ENCODE data around the gene ERAL1. TPM values are rescaled to one million over a fixed set of nuclear protein-coding genes. Genes with fewer than 3 reads are reported as not detected.

ERAL1 gene
- 35.9 and 39.5 TPM in 2 replicates for total RNA-seq
- total RNA-seq (2013): 19.5 TPM
- polyA plus RNA-seq: 28.0 and 45.7 TPM in 2 replicates
- 19.9 and 20.8 TPM in 2 replicates for polyA minus RNA-seq

DNA sequence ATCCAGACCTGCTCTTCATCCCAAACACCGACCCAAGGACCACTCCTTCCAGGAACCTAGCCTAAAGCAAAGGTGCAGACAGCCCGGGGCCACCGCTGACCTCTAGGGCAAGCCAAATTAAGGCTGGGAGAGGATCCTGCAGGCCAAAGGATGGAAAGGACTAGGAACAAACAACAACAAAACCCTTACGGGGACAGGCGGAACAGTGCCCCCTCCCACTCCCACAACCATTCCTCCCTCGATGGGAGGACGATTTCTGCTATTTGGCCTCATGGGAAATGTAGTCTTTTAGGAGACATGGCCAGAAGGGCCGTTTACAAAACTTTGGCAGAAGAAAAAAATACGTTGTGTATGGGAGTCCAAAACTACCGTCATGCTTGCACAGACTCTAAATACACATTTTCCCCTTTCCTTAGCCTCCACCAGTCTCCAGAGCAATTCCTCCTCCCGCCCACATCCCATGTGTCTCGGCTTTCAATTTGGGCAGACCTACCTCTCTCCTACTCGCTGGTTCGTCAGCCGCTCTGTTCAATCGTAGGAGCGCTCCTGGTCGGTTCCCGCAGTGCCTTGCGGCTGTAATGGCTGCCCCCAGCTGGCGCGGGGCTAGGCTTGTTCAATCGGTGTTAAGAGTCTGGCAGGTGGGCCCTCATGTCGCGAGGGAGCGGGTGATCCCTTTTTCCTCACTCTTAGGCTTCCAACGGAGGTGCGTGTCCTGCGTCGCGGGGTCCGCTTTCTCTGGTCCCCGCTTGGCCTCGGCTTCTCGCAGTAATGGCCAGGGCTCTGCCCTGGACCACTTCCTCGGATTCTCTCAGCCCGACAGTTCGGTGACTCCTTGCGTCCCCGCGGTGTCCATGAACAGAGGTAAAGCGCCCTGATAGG lies at the start of gene ERAL1:
TSS of gene ERAL1 (plus strand) at position 560 of the 879 bp plus-strand sequence. CDS start at position 579, 19 bp downstream.
- Histone ChIP-seq H2AFZ (ENCODE audit: insufficient read depth, low read depth, low read length, poor library complexity, severe bottlenecking) (peak within 1 kb of the TSS; percentile 98), H3K27ac (ENCODE audit: low read length in 2 of 2) (peak within 1 kb of the TSS; percentile 59 to 75), H3K9ac (ENCODE audit: low read length) (peak within 1 kb of the TSS; percentile 76), H3K4me1 (ENCODE audit: control insufficient read depth in 2 of 2, insufficient read depth in 2 of 2, low read length in 2 of 2) (peaks cover 10 to 16% of the 10 kb centered on the region in 2 donors), H4K20me1 (ENCODE audit: control insufficient read depth, insufficient read depth, low read length, poor library complexity, severe bottlenecking) (no peaks in the 10 kb centered on the region), H3K36me3 (replicated peaks in 1 of 2; ENCODE audit: control extremely low read depth in 1 of 2, control insufficient read depth in 1 of 2, extremely low read depth in 1 of 2, insufficient read depth in 2 of 2, low read length in 1 of 2) (peaks cover 0 to 20% of the 10 kb centered on the region in 2 experiments), H3K4me2 (replicated peaks; ENCODE audit: low read depth, low read length, poor library complexity, severe bottlenecking) (peak within 1 kb of the TSS; percentile 97), H3K9me3 (ENCODE audit: control extremely low read depth in 1 of 3, control insufficient read depth in 2 of 3, insufficient read depth in 1 of 3, low read length in 2 of 3) (no peaks in the 10 kb centered on the region), H3K27me3 (replicated peaks in 1 of 4; ENCODE audit: control extremely low read depth in 1 of 4, control insufficient read depth in 3 of 4, insufficient read depth in 4 of 4, low read length in 3 of 4) (no peaks in the 10 kb centered on the region), H3K79me2 (ENCODE audit: control insufficient read depth, insufficient read depth, low read length) (peaks cover 14% of the 10 kb centered on the region), H3K4me3 (ENCODE audit: control extremely low read depth in 1 of 5, extremely low read depth in 1 of 5, insufficient read depth in 1 of 5, low read depth in 2 of 5, low read length in 4 of 5) (peak within 1 kb of the TSS; percentile 61 to 93 (median 82))
- Mint-ChIP-seq H3K4me3 (peak within 1 kb of the TSS; percentile 96), H3K4me1 (peaks cover 17% of the 10 kb centered on the region), H3K9me3 (ENCODE audit: insufficient read depth) (no peaks in the 10 kb centered on the region), H3K27me3 (no peaks in the 10 kb centered on the region), H3K27ac (peak within 1 kb of the TSS; percentile 90)
- intact Hi-C loops (cut with micrococcal nuclease): loop anchor here (1.0 to 2.0 kb wide), 4 partner anchors 12 to 136 kb away; partner anchors contain the start of genes DHRS13, FAM222B and RPL23A
- WGBS (ENCODE audit: insufficient coverage): 2% methylated on average over 35 of the region's 42 CpGs
- no peak for TF ChIP-seq EZH2 (IDR thresholded peaks at IDR 0.05; ENCODE audit: borderline replicate concordance, insufficient read depth, low read depth, low read length, poor library complexity, severe bottlenecking)
- TF ChIP-seq, protein P1, sequence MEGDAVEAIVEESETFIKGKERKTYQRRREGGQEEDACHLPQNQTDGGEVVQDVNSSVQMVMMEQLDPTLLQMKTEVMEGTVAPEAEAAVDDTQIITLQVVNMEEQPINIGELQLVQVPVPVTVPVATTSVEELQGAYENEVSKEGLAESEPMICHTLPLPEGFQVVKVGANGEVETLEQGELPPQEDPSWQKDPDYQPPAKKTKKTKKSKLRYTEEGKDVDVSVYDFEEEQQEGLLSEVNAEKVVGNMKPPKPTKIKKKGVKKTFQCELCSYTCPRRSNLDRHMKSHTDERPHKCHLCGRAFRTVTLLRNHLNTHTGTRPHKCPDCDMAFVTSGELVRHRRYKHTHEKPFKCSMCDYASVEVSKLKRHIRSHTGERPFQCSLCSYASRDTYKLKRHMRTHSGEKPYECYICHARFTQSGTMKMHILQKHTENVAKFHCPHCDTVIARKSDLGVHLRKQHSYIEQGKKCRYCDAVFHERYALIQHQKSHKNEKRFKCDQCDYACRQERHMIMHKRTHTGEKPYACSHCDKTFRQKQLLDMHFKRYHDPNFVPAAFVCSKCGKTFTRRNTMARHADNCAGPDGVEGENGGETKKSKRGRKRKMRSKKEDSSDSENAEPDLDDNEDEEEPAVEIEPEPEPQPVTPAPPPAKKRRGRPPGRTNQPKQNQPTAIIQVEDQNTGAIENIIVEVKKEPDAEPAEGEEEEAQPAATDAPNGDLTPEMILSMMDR (IDR thresholded peaks at IDR 0.05): no peak
- ATAC-seq (ENCODE audit: low read depth): peak; percentile 99
- CTCF ChIA-PET: interaction anchor here (1.0 to 1.4 kb wide), 3 partner anchors 13 to 91 kb away, joined by 3 to 5 read pairs (median 3); no protein-coding TSS in a partner anchor
- POLR2A ChIA-PET: interaction anchor here (0.7 to 1.2 kb wide), 4 partner anchors 12 to 91 kb away, joined by 3 to 6 read pairs (median 4); partner anchors contain the start of genes FAM222B and FLOT2
- DNase-seq: peak; percentile 88
